Fibroblast of lung (primary cell): Measurements from ENCODE around the gene SEC14L3.

Experiments used
- CTCF ChIP-seq, 2 donors: IDR thresholded peaks in 1 of 2; conservative IDR thresholded peaks in 1 of 2; 1 replicate in 1 of 2; 2 replicates in 1 of 2; pipeline ENCODE4 v1.5.1; 2011 to 2012; ENCODE audit warnings: low read length in 2 of 2, control low read depth in 1 of 2, inconsistent platforms in 1 of 2, low read depth in 1 of 2, mild to moderate bottlenecking in 1 of 2
- EZH2 ChIP-seq: IDR thresholded peaks from 2 replicates; pipeline ENCODE4 v1.5.1; 2012; ENCODE audit warnings: low read length, control low read depth, mild to moderate bottlenecking; ENCODE audit errors: missing control alignments

- TF ChIP-seq CTCF (conservative IDR thresholded peaks at IDR 0.05 in 1 of 2, IDR thresholded peaks at IDR 0.05 in 1 of 2; ENCODE audit: low read depth in 1 of 2, low read length in 2 of 2) (no peak), EZH2 (no peak)
These were observed 13.8 kb downstream of the SEC14L3 start for GRCh38 chr22:30457981-30458380.
